Ovary (tissue), 9 donors: ENCODE data around the gene CD93. TPM values are rescaled to one million over a fixed set of nuclear protein-coding genes. Genes with fewer than 3 reads are reported as not detected.

Source experiments
- DNase-seq, 5 donors: peaks; one replicate each; pipeline ENCODE4 v3.0.0-alpha.2; 2019 to 2020
- H3K27ac ChIP-seq, 2 donors: fragments of 200-600 bp; one replicate each; pipeline versions ENCODE4 v1.5.1 to v1.8.0; 2019 to 2022
- H3K27me3 ChIP-seq: fragments of 200-600 bp; one replicate; pipeline ENCODE4 v1.8.0; 2022
- H3K36me3 ChIP-seq: fragments of 200-600 bp; sonication (generic); one replicate; pipeline ENCODE4 v1.5.1; 2019
- H3K4me1 ChIP-seq: one replicate; pipeline ENCODE4 v1.8.1; 2013; ENCODE audit warnings: mild to moderate bottlenecking, moderate library complexity; ENCODE audit not compliant: insufficient read depth
- H3K4me3 ChIP-seq: fragments of 200-600 bp; sonication (generic); one replicate; pipeline ENCODE4 v1.5.1; 2017
- H3K9me3 ChIP-seq, 2 donors: fragments of 200-600 bp in 1 of 2; sonication (generic) in 1 of 2; one replicate each; pipeline versions ENCODE4 v1.5.1 to v1.8.1; 2013 to 2019; ENCODE audit warnings: mild to moderate bottlenecking in 1 of 2, moderate library complexity in 1 of 2
- CTCF ChIP-seq, 3 donors: fragments of 450-650 bp in 2 of 3; fragments of 200-600 bp in 1 of 3; IDR thresholded peaks; one replicate each; pipeline versions ENCODE4 v1.5.1 to v1.8.0; 2016 to 2022; ENCODE audit warnings: antibody characterized with exemption in 3 of 3, mild to moderate bottlenecking in 1 of 3
- EP300 ChIP-seq: sonication (generic); formaldehyde crosslinking; IDR thresholded peaks from one replicate; pipeline ENCODE4 v1.6.1; 2017; ENCODE audit warnings: antibody characterized with exemption
- POLR2A ChIP-seq: fragments of 450-650 bp; IDR thresholded peaks from one replicate; pipeline ENCODE4 v1.6.1; 2017; ENCODE audit warnings: antibody characterized with exemption, mild to moderate bottlenecking, moderate library complexity
- WGBS, 3 donors: extraction: QIAGEN DNeasy Blood & Tissue Kit in 1 of 3; methylation state at CpG; one replicate each; pipeline versions ENCODE4 v1.1.5 to v1.1.7; 2013 to 2017; 5-methylcytosine and 5-hydroxymethylcytosine counted together
- intact Hi-C, 4 donors: fragments of 100-400 bp; cut with DNase I; formaldehyde crosslinking; loops; one replicate each; pipeline versions ENCODE4 v1.11.0 to v1.15.1; 2022 to 2023
- polyA plus RNA-seq, 2 donors: library from polyadenylated mRNA; stranded (reverse); fragments of 200-250 nt in 1 of 2; fragments of 350-450 nt in 1 of 2; fragmentation: Illumina TruSeq in 1 of 2; extraction: RNeasy Lipid Tissue Mini Kit (QIAGEN cat#74804) in 1 of 2; gene quantifications; one replicate each; pipeline ENCODE4 v1.2.3, GENCODE V29; 2013 to 2014
- total RNA-seq, 7 donors: library from RNA; depleted of rRNA in 2 of 7; stranded (reverse); fragments of >200 nt in 2 of 7; fragmentation: NEBNext Ultra II Directional in 3 of 7; extraction: Animal tissue kit (Norgen Biotek cat#: 25700) in 3 of 7; gene quantifications; one replicate each; pipeline versions ENCODE4 v1.1.0 to v1.2.4, GENCODE V29; 2016 to 2023
- donor health status: DM: no; HTN: no; CAD: no; lungs with moderate emphysema.
- donor health status: DM: no; HTN: no; CAD: no.
- donor health status: Bipolar disorder and iron deficiency.
- donor health status: DM: yes; HTN: yes; CAD: no.
- donor health status: DM: no; HTN: no; CAD: no.
- donor health status: DM: yes; HTN: yes; CAD: no.

CD93 gene
- total and polyA plus RNA-seq, 9 donors = 7.0 to 42.1 (median 18.3) TPM

DNA sequence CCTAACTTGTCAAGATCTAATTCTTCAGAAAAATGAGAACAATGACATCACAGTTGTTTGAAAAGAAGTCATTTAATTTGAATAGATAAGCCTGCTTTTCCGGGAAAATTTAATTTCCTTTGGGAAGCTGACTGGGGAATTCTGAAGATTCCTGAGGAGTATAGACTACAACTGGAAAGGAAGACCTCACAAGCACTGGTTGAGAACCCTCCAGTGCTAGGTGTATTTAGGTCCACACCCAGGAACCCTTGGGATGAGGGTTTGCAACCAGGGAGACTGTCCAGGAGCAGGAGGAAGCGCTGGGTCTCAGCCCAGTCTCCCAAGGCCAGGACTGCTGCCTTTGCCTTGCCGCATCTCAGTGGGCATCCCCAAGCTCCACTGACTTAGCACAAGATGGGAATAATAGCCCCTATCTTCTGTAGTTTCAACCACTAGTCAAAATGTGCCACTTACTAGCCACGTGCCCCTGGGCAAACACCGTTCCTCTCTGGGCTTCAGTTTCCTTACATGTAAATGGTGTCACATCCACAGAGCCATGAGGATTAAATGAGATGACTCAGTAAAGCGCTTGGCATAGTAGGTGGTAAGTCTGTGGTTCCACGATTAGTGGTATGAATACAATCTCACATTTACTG is 6.9 kb upstream of the CD93 start:
- no peak for DNase-seq
- Histone ChIP-seq H3K27ac (no peak overlapping the region), H3K4me1 (peaks cover 9% of the 10 kb centered on the region), H3K4me3 (no peak overlapping the region), H3K36me3 (no peaks in the 10 kb centered on the region), H3K9me3 (no peaks in the 10 kb centered on the region), H3K27me3 (no peaks in the 10 kb centered on the region)
- intact Hi-C loops = no loop called here
- TF ChIP-seq CTCF (IDR thresholded peaks at IDR 0.05) = no peak
- TF ChIP-seq EP300 = no peak
- TF ChIP-seq POLR2A = no peak
- WGBS, 3 donors = 73 to 80% (median 77%) methylated on average over 7 of the region's 7 CpGs

- 7 to 10% (median 7%) methylated on average over 2 of the region's 2 CpGs for WGBS, 3 donors
- H3K4me3 ChIP-seq = no peak overlapping the region
- no peaks in the 10 kb centered on the region for H3K27me3 ChIP-seq
These were observed 6.2 kb upstream of the CD93 start for GRCh38 chr20:23092384-23092756.

GRCh38 chr20:23091721-23092383 is 5.7 kb upstream of the CD93 start:
- 15 to 31% (median 19%) methylated on average over 8 of the region's 8 CpGs for WGBS, 3 donors
- H3K9me3 ChIP-seq = no peaks in the 10 kb centered on the region
- H3K27ac ChIP-seq = no peak overlapping the region
- no peaks in the 10 kb centered on the region for H3K36me3 ChIP-seq
- H3K4me1 ChIP-seq = peaks cover 9% of the 10 kb centered on the region
- DNase-seq = no peak
- intact Hi-C loops = no loop called here
- TF ChIP-seq CTCF (IDR thresholded peaks at IDR 0.05) (no peak), POLR2A (no peak), EP300 (no peak)
- no peaks in the 10 kb centered on the region for H3K27me3 ChIP-seq
- H3K4me3 ChIP-seq = no peak overlapping the region

More at GRCh38 chr20:23092384-23092756, 6.2 kb upstream of the CD93 start:
- Histone ChIP-seq H3K27ac (no peak overlapping the region), H3K4me1 (peaks cover 9% of the 10 kb centered on the region), H3K9me3 (no peaks in the 10 kb centered on the region), H3K36me3 (no peaks in the 10 kb centered on the region)
- DNase-seq = no peak
- TF ChIP-seq CTCF (IDR thresholded peaks at IDR 0.05) (no peak), POLR2A (no peak), EP300 (no peak)
- intact Hi-C loops = no loop called here

- H3K4me3 ChIP-seq = no peak overlapping the region
- no peaks in the 10 kb centered on the region for H3K36me3 ChIP-seq
- no peak for TF ChIP-seq CTCF (IDR thresholded peaks at IDR 0.05)
- no peak for TF ChIP-seq POLR2A
- TF ChIP-seq EP300 = no peak
- H3K9me3 ChIP-seq = no peaks in the 10 kb centered on the region
- no peaks in the 10 kb centered on the region for H3K27me3 ChIP-seq
- H3K27ac ChIP-seq = no peak overlapping the region
- intact Hi-C loops = no loop called here
- WGBS, 3 donors = 47 to 52% (median 50%) methylated on average over 4 of the region's 4 CpGs
- no peak for DNase-seq
- peaks cover 12% of the 10 kb centered on the region for H3K4me1 ChIP-seq
These were observed 4.8 kb upstream of the CD93 start for GRCh38 chr20:23090878-23091277.
